H1 (cell line): Measurements from ENCODE around the gene TBC1D16. TPM values are rescaled to one million over a fixed set of nuclear protein-coding genes. Genes with fewer than 3 reads are reported as not detected.

Experiments used
- CTCF ChIA-PET: fragments of 300-600 bp; sonication (Branson Sonifier 250); formaldehyde crosslinking; loops from one replicate; lab custom pipeline; 2021; ENCODE audit not compliant: partially characterized antibody; lab: Charles Lee
- POLR2A ChIA-PET: fragments of 300-600 bp; sonication (Branson Sonifier 250); formaldehyde crosslinking; loops from one replicate; lab custom pipeline; 2021; ENCODE audit warnings: inconsistent platforms; ENCODE audit not compliant: partially characterized antibody; lab: Charles Lee
- DNase-seq, 2 experiments: peaks; one replicate each; pipeline versions ENCODE4 v3.0.0 to v3.0.0-alpha.2; 2010 to 2022; ENCODE audit warnings: low spot score in 2 of 2, low read depth in 1 of 2, mixed read lengths in 1 of 2
- FAIRE-seq: peaks from 2 replicates; lab custom pipeline; 2011; peaks lifted over from hg19 to GRCh38; lab: Jason Lieb, UNC
- H2AFZ ChIP-seq: 2 replicates; pipeline ENCODE4 v1.8.1; 2012; ENCODE audit warnings: low read length, inconsistent platforms
- H2AK5ac ChIP-seq: 2 replicates; pipeline ENCODE4 v1.6.1; 2013; ENCODE audit warnings: low read depth, low read length
- H2BK120ac ChIP-seq: replicated peaks from 2 replicates; pipeline ENCODE3; 2013; ENCODE audit warnings: low read depth, low read length, inconsistent platforms
- H2BK12ac ChIP-seq: 2 replicates; pipeline ENCODE4 v1.6.1; 2013; ENCODE audit warnings: low read depth, low read length
- H2BK15ac ChIP-seq: 2 replicates; pipeline ENCODE4 v1.6.1; 2013; ENCODE audit warnings: low read length
- H2BK20ac ChIP-seq: 2 replicates; pipeline ENCODE4 v1.6.1; 2013; ENCODE audit warnings: low read length
- H2BK5ac ChIP-seq: 2 replicates; pipeline ENCODE4 v1.6.1; 2013; ENCODE audit warnings: low read depth, low read length
- H3K14ac ChIP-seq: 2 replicates; pipeline ENCODE4 v1.6.1; 2013; ENCODE audit warnings: inconsistent platforms; ENCODE audit not compliant: insufficient read length
- H3K18ac ChIP-seq: 2 replicates; pipeline ENCODE4 v1.6.1; 2013; ENCODE audit warnings: low read length; ENCODE audit errors: extremely low read depth
- H3K23ac ChIP-seq: 2 replicates; pipeline ENCODE4 v1.6.1; 2013; ENCODE audit warnings: inconsistent platforms; ENCODE audit not compliant: insufficient read length
- H3K23me2 ChIP-seq: 2 replicates; pipeline ENCODE4 v1.6.1; 2013; ENCODE audit warnings: low read depth, low read length
- H3K27ac ChIP-seq: 2 replicates; pipeline ENCODE4 v1.6.1; 2011; ENCODE audit warnings: low read depth, low read length, inconsistent platforms
- H3K27me3 ChIP-seq, 4 experiments: replicated peaks in 1 of 4; 1 replicate in 1 of 4; 2 replicates in 3 of 4; pipeline versions ENCODE4 v1.6.1 to v1.8.1; 2011 to 2013; ENCODE audit warnings: low read length in 3 of 4, mild to moderate bottlenecking in 3 of 4, inconsistent platforms in 2 of 4, mixed read lengths in 2 of 4, moderate library complexity in 1 of 4; ENCODE audit not compliant: control insufficient read depth in 3 of 4, insufficient read depth in 3 of 4; ENCODE audit errors: extremely low read depth in 1 of 4
- H3K36me3 ChIP-seq, 4 experiments: 2 replicates each; pipeline versions ENCODE4 v1.6.1 to v1.8.1; 2011 to 2013; ENCODE audit warnings: mild to moderate bottlenecking in 4 of 4, low read length in 3 of 4, moderate library complexity in 2 of 4, control low read depth in 1 of 4, inconsistent platforms in 1 of 4; ENCODE audit not compliant: insufficient read depth in 4 of 4, control insufficient read depth in 2 of 4
- H3K4ac ChIP-seq: replicated peaks from 2 replicates; pipeline ENCODE3; 2013; ENCODE audit warnings: low read length, low read depth, mixed read lengths, inconsistent platforms; ENCODE audit not compliant: insufficient read length
- H3K4me1 ChIP-seq, 4 experiments: replicated peaks in 1 of 4; 1 replicate in 1 of 4; 2 replicates in 3 of 4; pipeline versions ENCODE4 v1.6.1 to v1.8.1; 2011 to 2013; ENCODE audit warnings: low read length in 3 of 4, inconsistent platforms in 2 of 4, mixed read lengths in 1 of 4; ENCODE audit not compliant: insufficient read depth in 4 of 4, control insufficient read depth in 3 of 4
- H3K4me2 ChIP-seq, 2 experiments: 2 replicates each; pipeline versions ENCODE4 v1.6.1 to v1.8.1; 2011 to 2013; ENCODE audit warnings: low read depth in 2 of 2, low read length in 2 of 2, control low read depth in 1 of 2, inconsistent platforms in 1 of 2, mild to moderate bottlenecking in 1 of 2; ENCODE audit not compliant: insufficient read depth in 1 of 2
- H3K4me3 ChIP-seq, 4 experiments: fragments of 200-600, 300-600 bp in 1 of 4; sonication (generic), shearing (Covaris generic), sonication (Bioruptor Twin) in 1 of 4; 2 replicates each; pipeline versions ENCODE4 v1.5.1 to v1.8.1; 2011 to 2016; ENCODE audit warnings: low read length in 4 of 4, low read depth in 3 of 4, control low read depth in 2 of 4, inconsistent platforms in 2 of 4, mild to moderate bottlenecking in 2 of 4, mixed read lengths in 1 of 4, moderate library complexity in 1 of 4; ENCODE audit not compliant: insufficient read depth in 2 of 4; ENCODE audit errors: extremely low read depth in 1 of 4
- H3K56ac ChIP-seq: replicated peaks from 2 replicates; pipeline ENCODE3; 2013; ENCODE audit warnings: low read depth, mild to moderate bottlenecking, mixed read lengths, low read length, inconsistent platforms; ENCODE audit not compliant: insufficient read length
- H3K79me1 ChIP-seq: 2 replicates; pipeline ENCODE4 v1.6.1; 2013; ENCODE audit warnings: low read depth, low read length, control low read depth
- H3K79me2 ChIP-seq, 2 experiments: 2 replicates each; pipeline versions ENCODE4 v1.6.1 to v1.8.1; 2012 to 2013; ENCODE audit warnings: low read length in 2 of 2, mild to moderate bottlenecking in 2 of 2, inconsistent platforms in 1 of 2; ENCODE audit not compliant: insufficient read depth in 2 of 2, control insufficient read depth in 1 of 2
- H3K9ac ChIP-seq, 4 experiments: replicated peaks in 1 of 4; 1 replicate in 1 of 4; 2 replicates in 3 of 4; pipeline versions ENCODE4 v1.6.1 to v1.8.1; 2011 to 2013; ENCODE audit warnings: low read depth in 3 of 4, low read length in 3 of 4, control low read depth in 2 of 4, mild to moderate bottlenecking in 2 of 4, moderate library complexity in 2 of 4, inconsistent platforms in 1 of 4; ENCODE audit errors: extremely low read depth in 1 of 4
- H3K9me3 ChIP-seq, 2 experiments: 2 replicates each; pipeline versions ENCODE4 v1.6.1 to v1.8.1; 2012 to 2013; ENCODE audit warnings: mild to moderate bottlenecking in 2 of 2, moderate library complexity in 2 of 2, control low read depth in 1 of 2, inconsistent platforms in 1 of 2, low read depth in 1 of 2, low read length in 1 of 2, mixed read lengths in 1 of 2; ENCODE audit not compliant: insufficient read depth in 2 of 2
- H4K20me1 ChIP-seq, 2 experiments: replicated peaks in 1 of 2; 2 replicates each; pipeline versions ENCODE3 to v1.8.1; 2011 to 2013; ENCODE audit warnings: inconsistent platforms in 2 of 2, low read length in 2 of 2, mild to moderate bottlenecking in 1 of 2; ENCODE audit not compliant: insufficient read depth in 2 of 2, control insufficient read depth in 1 of 2
- H4K5ac ChIP-seq: 2 replicates; pipeline ENCODE4 v1.6.1; 2013; ENCODE audit warnings: low read length, low read depth, mixed read lengths, inconsistent platforms; ENCODE audit not compliant: insufficient read length
- H4K8ac ChIP-seq: 2 replicates; pipeline ENCODE4 v1.8.0; 2013; ENCODE audit warnings: mild to moderate bottlenecking, moderate library complexity, low read length, inconsistent platforms; ENCODE audit not compliant: insufficient read depth; ENCODE audit errors: extremely low read depth
- H4K91ac ChIP-seq: replicated peaks from 2 replicates; pipeline ENCODE3; 2013; ENCODE audit warnings: low read length, mixed read lengths, inconsistent platforms; ENCODE audit not compliant: insufficient read length
- WGBS, 2 experiments: shearing (Covaris generic) in 1 of 2; methylation state at CpG; one replicate each; pipeline versions ENCODE4 v1.1.6 to v1.1.7; 2013 to 2015; ENCODE audit warnings: low lambda C conversion rate in 2 of 2, mixed read lengths in 2 of 2, inconsistent platforms in 1 of 2, low coverage in 1 of 2, missing lambda C conversion rate in 1 of 2; ENCODE audit not compliant: insufficient replicate concordance in 2 of 2, insufficient coverage in 1 of 2, insufficient read length in 1 of 2; ENCODE audit errors: extremely low coverage in 1 of 2, missing lambda C conversion rate in 1 of 2; 5-methylcytosine and 5-hydroxymethylcytosine counted together
- polyA plus RNA-seq, 7 experiments: library from polyadenylated mRNA; depleted of rRNA in 3 of 7; stranded (reverse) in 5 of 7; unstranded in 2 of 7; fragments of >200 nt in 5 of 7; fragments of 200-250 nt in 2 of 7; gene quantifications; 1 replicate in 5 of 7; 2 replicates in 1 of 7; 4 replicates in 1 of 7; pipeline versions ENCODE4 v1.2.1 to v1.2.3, GENCODE V29; 2011 to 2013; ENCODE audit warnings: missing spikeins in 2 of 7, mixed read lengths in 2 of 7
- total RNA-seq: library from RNA; stranded (reverse); fragmentation: NEBNext Ultra II Directional; extraction: Animal tissue kit (Norgen Biotek cat#: 25700); gene quantifications from 2 replicates; pipeline ENCODE4 v1.2.1, GENCODE V29; 2021

TBC1D16 gene
- total and polyA plus RNA-seq, 2 of the 8 experiments (the other 6 are each of a cell fraction or from before 2014, with no cell fraction given), result 21.1 to 109 TPM

DNA sequence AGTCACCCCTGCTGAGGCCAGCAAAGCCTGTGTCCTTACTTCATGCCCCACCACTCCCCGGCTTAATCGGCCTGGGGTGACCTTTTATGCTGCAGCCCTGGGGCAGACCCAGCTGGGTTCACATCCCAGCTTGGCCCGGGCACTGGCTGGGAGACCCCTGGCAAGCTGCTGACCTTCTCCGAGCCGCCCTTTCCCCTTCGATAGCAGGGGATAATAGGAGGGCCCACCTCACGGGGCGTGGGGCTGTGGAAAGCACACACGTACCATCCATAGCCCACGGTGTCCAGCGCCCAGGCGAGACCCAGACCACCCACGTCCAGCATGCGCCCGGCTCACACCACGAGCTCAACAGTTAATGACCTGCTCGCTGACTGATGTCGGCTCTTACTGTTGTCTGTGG, 26.8 kb downstream of the TBC1D16 start:
- no peak overlapping the region for H4K5ac ChIP-seq
- H3K4me2 ChIP-seq, result no peak overlapping the region
- no peak overlapping the region for H2BK20ac ChIP-seq
- 92% methylated on average over 18 of the region's 18 CpGs; no CpG with 5 or more reads in 1 of the 2 experiments for WGBS, 2 experiments
- H3K9ac ChIP-seq, result no peak overlapping the region
- H3K27ac ChIP-seq, result no peak overlapping the region
- no peak overlapping the region for H3K14ac ChIP-seq
- ChIA-PET CTCF (interaction anchor here (0.6 to 10.2 kb wide), 35 partner anchors 8 to 825 kb away, joined by 3 to 110 read pairs (median 4); no protein-coding TSS in a partner anchor), POLR2A (interaction anchor here (0.6 to 4.5 kb wide), 10 partner anchors 8 to 93 kb away, joined by 3 to 34 read pairs (median 4); partner anchors contain the start of gene GAA)
- H4K91ac ChIP-seq, result no peak overlapping the region
- H2BK120ac ChIP-seq, result no peak overlapping the region
- H3K18ac ChIP-seq, result no peak overlapping the region
- H3K36me3 ChIP-seq, result peaks cover 0 to 20% (median 13%) of the 10 kb centered on the region in 4 experiments; a peak in 4 of 8 replicates
- no peaks in the 10 kb centered on the region for H3K27me3 ChIP-seq
- H4K20me1 ChIP-seq, result peaks cover 10 to 23% of the 10 kb centered on the region in 2 experiments
- peaks cover 0 to 8% (median 3%) of the 10 kb centered on the region in 4 experiments; a peak in 5 of 7 replicates for H3K4me1 ChIP-seq
- H3K23ac ChIP-seq, result no peak overlapping the region
- H3K4ac ChIP-seq, result no peak overlapping the region
- FAIRE-seq, result no peak
- peak overlapping the region; percentile 36; the same call in 1 of the 2 replicates for H4K8ac ChIP-seq
- H3K4me3 ChIP-seq, result no peak overlapping the region
- H2AK5ac ChIP-seq, result no peak overlapping the region
- no peak overlapping the region for H3K56ac ChIP-seq
- no peak overlapping the region for H2AFZ ChIP-seq
- DNase-seq, result no peak
- H2BK12ac ChIP-seq, result no peak overlapping the region
- no peak overlapping the region for H2BK15ac ChIP-seq
- H2BK5ac ChIP-seq, result 0 out of 2 replicates have a peak overlapping the region, but pooled peaks have one; percentile 45
- H3K79me1 ChIP-seq, result peaks cover 4% of the 10 kb centered on the region; the same call in 1 of the 2 replicates
- H3K9me3 ChIP-seq, result no peaks in the 10 kb centered on the region
- peaks cover 0 to 14% of the 10 kb centered on the region in 2 experiments; a peak in 1 of 4 replicates for H3K79me2 ChIP-seq
- H3K23me2 ChIP-seq, result no peaks in the 10 kb centered on the region
